Ovary (tissue), 3 donors: Measurements from ENCODE around the gene MLPH.

Experiments
- CTCF ChIP-seq, 3 donors: fragments of 450-650 bp in 2 of 3; fragments of 200-600 bp in 1 of 3; IDR thresholded peaks; one replicate each; pipeline versions ENCODE4 v1.5.1 to v1.8.0; 2016 to 2022; ENCODE audit warnings: antibody characterized with exemption in 3 of 3, mild to moderate bottlenecking in 1 of 3
- EP300 ChIP-seq: sonication (generic); formaldehyde crosslinking; IDR thresholded peaks from one replicate; pipeline ENCODE4 v1.6.1; 2017; ENCODE audit warnings: antibody characterized with exemption
- donor health status: DM: no; HTN: no; CAD: no.

- TF ChIP-seq CTCF (IDR thresholded peaks at IDR 0.05): no peak
- no peak for TF ChIP-seq EP300
Observed at GRCh38 chr2:237498341-237498740, 11.3 kb downstream of the MLPH start.
